Upper lobe of left lung (tissue), 4 donors: ENCODE results near the gene IFNGR1.

ENCODE experiments used
- CTCF ChIP-seq, 6 experiments: fragments of 450-650 bp in 4 of 6; fragments of 200-600 bp in 2 of 6; sonication (generic) in 2 of 6; IDR thresholded peaks; one replicate each; pipeline ENCODE4 v1.5.1; 2016 to 2019; ENCODE audit warnings: antibody characterized with exemption in 6 of 6
- POLR2A ChIP-seq, 4 donors: fragments of 450-650 bp; IDR thresholded peaks; one replicate each; pipeline ENCODE4 v1.5.1; 2016 to 2017; ENCODE audit warnings: antibody characterized with exemption in 4 of 4, mild to moderate bottlenecking in 2 of 4

DNA sequence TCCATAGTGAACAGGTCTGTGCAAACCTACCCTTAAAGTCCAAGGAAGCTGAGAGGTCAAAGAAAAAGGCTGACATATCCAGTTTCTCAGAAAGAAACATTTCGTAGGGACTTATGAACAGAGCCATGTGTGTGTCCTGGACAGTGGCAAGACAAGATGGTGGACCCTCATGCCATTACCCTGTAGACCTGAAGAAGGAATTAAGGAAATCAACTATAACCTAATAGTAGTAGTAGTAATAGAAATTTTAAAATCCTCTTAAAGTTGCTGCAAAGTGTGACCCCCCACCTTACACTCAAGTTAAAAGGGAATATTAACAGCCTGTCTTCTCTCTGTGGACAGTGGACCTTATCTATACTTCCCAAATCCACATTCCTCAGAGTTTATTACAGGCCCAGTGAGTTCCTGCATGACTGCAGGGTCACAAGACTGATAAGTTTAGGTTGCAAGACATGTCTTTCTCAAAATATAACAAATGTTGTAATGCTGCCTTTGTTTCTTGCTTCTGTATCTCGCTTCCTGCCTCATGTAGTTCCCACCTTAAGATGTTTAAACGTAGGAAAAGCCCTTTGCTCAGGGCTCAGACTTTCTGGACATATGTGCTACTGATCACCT lies 56.4 kb downstream of the IFNGR1 start:
- TF ChIP-seq CTCF (IDR thresholded peaks at IDR 0.05) (no peak), POLR2A (IDR thresholded peaks at IDR 0.05) (no peak)
